Ascending aorta (tissue), 2 donors: ENCODE measurements around the gene NOS1AP. TPM values are rescaled to one million over a fixed set of nuclear protein-coding genes. Genes with fewer than 3 reads are reported as not detected.
A peak's percentile ranks its signal among the peaks of the same experiment; 100 is the strongest.

ENCODE experiments used
- DNase-seq, 2 donors: peaks; one replicate each; pipeline ENCODE4 v3.0.0-alpha.2; 2019; ENCODE audit warnings: low spot score in 2 of 2
- H3K27ac ChIP-seq, 2 donors: fragments of 200-600 bp; sonication (generic); one replicate each; pipeline ENCODE4 v1.5.1; 2016 to 2017; ENCODE audit warnings: mild to moderate bottlenecking in 1 of 2
- H3K27me3 ChIP-seq: fragments of 200-600 bp; sonication (generic); one replicate; pipeline ENCODE4 v1.5.1; 2017
- H3K36me3 ChIP-seq, 2 donors: fragments of 200-600 bp; sonication (generic); one replicate each; pipeline ENCODE4 v1.5.1; 2016
- H3K4me1 ChIP-seq, 2 donors: fragments of 200-600 bp; sonication (generic); one replicate each; pipeline ENCODE4 v1.5.1; 2016 to 2017; ENCODE audit warnings: mild to moderate bottlenecking in 1 of 2
- H3K4me3 ChIP-seq, 2 donors: fragments of 200-600 bp; sonication (generic); one replicate each; pipeline ENCODE4 v1.5.1; 2016 to 2017; ENCODE audit warnings: mild to moderate bottlenecking in 1 of 2
- H3K9me3 ChIP-seq, 2 donors: fragments of 200-600 bp; sonication (generic); one replicate each; pipeline ENCODE4 v1.5.1; 2016
- intact Hi-C: fragments of 100-400 bp; cut with DNase I; formaldehyde crosslinking; loops from one replicate; pipeline ENCODE4 v1.15.1; 2023
- total RNA-seq: library from RNA; depleted of rRNA; stranded (reverse); fragments of >200 nt; gene quantifications from one replicate; pipeline ENCODE4 v1.1.0, GENCODE V29; 2016
- TF ChIP-seq, protein P1 (sequence below), 3 experiments: fragments of 200-600 bp in 2 of 3; fragments of 450-650 bp in 1 of 3; sonication (generic) in 2 of 3; IDR thresholded peaks; one replicate each; pipeline ENCODE4 v1.5.1; 2016 to 2019; ENCODE audit warnings: antibody characterized with exemption in 3 of 3, mild to moderate bottlenecking in 1 of 3, moderate library complexity in 1 of 3

NOS1AP gene
- total RNA-seq, 1 donor from 2014 or later, result 5.0 TPM

- no peaks in the 10 kb centered on the region for H3K36me3 ChIP-seq
- no peaks in the 10 kb centered on the region for H3K27me3 ChIP-seq
- peaks cover 0 to 3% of the 10 kb centered on the region in 2 donors for H3K4me1 ChIP-seq
- intact Hi-C loops, result no loop called here
- TF ChIP-seq, protein P1, sequence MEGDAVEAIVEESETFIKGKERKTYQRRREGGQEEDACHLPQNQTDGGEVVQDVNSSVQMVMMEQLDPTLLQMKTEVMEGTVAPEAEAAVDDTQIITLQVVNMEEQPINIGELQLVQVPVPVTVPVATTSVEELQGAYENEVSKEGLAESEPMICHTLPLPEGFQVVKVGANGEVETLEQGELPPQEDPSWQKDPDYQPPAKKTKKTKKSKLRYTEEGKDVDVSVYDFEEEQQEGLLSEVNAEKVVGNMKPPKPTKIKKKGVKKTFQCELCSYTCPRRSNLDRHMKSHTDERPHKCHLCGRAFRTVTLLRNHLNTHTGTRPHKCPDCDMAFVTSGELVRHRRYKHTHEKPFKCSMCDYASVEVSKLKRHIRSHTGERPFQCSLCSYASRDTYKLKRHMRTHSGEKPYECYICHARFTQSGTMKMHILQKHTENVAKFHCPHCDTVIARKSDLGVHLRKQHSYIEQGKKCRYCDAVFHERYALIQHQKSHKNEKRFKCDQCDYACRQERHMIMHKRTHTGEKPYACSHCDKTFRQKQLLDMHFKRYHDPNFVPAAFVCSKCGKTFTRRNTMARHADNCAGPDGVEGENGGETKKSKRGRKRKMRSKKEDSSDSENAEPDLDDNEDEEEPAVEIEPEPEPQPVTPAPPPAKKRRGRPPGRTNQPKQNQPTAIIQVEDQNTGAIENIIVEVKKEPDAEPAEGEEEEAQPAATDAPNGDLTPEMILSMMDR (IDR thresholded peaks at IDR 0.05), result no peak
- H3K4me3 ChIP-seq, result no peak overlapping the region
- H3K9me3 ChIP-seq, result no peaks in the 10 kb centered on the region
- DNase-seq, result no peak
- no peak overlapping the region for H3K27ac ChIP-seq
Measured at GRCh38 chr1:162088281-162088969, 18.9 kb downstream of the NOS1AP start.

DNA sequence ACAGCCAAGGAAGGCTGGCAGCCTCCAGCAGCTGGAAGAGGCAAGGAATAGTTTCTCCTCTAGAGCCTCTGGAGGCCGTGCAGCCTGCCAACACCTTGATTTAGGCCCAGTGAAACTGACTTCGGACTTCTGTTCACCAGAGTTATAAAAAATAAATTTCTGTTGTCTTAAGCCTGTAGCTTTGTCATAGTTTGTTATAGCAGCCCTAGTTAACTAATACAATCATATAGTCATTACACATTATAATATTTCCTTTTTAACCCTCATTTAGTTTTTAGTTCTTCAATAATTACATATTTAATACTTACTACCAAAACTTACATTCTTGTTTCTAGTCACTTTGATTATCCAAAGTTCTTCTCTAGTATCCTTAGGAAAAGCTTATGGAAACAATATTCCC is 20.3 kb downstream of the NOS1AP start:
- Histone ChIP-seq H3K4me1 (peaks cover 0 to 3% of the 10 kb centered on the region in 2 donors), H3K36me3 (no peaks in the 10 kb centered on the region), H3K27ac (no peak overlapping the region), H3K4me3 (no peak overlapping the region), H3K9me3 (no peaks in the 10 kb centered on the region), H3K27me3 (no peaks in the 10 kb centered on the region)
- no peak for DNase-seq
- TF ChIP-seq, protein P1 (IDR thresholded peaks at IDR 0.05), result no peak
- intact Hi-C loops, result no loop called here

DNA sequence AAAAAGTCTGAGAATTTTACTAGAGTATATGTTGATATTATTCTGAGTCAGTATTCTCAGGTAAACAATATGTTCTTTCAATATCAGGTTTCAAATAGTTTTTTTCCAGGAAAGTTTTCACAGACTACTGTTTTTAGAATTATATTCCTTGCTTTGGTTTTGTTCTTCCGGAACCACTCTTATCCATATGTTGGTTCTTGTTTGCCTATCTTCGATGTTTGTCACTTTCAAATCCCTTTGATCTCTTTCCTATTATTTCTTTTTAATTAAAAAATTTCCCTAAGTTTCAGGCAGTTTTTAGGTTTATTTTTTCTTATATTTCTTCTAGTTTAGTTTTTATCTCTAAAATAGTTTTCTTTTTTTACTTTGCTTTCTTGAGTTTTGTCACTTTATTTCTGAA is 20.9 kb downstream of the NOS1AP start:
- Histone ChIP-seq H3K27me3 (no peaks in the 10 kb centered on the region), H3K4me3 (no peak overlapping the region), H3K27ac (peak overlapping the region in 1 of 2 donors; percentile 38), H3K4me1 (peaks cover 0 to 3% of the 10 kb centered on the region in 2 donors), H3K9me3 (no peaks in the 10 kb centered on the region), H3K36me3 (no peaks in the 10 kb centered on the region)
- DNase-seq, result no peak
- TF ChIP-seq, protein P1 (IDR thresholded peaks at IDR 0.05), result no peak
- intact Hi-C loops, result no loop called here

DNA sequence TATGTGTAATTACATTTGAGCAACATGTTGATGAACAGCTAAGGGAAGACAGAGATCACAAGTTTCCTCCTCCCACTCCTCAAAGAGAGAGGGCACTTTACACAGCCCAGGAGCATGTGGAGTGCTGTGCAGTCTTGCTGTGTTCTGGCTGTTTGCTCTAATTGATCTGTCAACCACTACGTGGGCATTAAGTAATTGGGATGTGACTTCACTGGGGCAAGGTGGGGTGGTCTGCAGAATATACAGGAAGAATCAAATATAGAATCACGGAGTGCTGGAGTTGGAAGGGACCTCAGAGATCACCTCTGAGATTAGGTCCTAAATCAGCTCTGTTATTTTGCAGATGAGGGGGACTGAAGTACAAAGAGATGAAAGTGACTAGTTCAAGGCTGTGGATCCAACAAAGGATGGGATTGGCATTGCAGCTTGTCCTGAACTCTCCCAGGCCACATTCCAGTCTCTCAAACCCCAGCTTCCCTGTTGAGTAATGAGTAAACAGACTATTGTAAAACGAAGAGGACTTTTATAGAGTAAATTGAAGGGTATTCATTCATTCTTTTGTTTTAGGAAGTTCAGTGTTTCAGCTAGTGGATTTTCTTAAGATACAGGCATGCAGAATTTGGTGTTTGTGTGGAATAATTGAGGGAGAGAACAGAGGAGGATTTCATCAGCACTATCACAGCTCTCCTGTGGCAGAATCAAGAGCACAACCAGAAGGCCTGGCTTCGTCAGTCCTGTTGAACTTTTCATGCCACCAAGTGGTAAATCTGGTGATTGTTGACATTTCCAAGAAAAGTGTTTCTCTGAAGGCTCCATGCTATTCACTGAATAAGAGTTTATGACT is 22.4 kb downstream of the NOS1AP start:
- Histone ChIP-seq H3K9me3 (no peaks in the 10 kb centered on the region), H3K27ac (peak overlapping the region in 1 of 2 donors; percentile 10), H3K36me3 (no peaks in the 10 kb centered on the region), H3K27me3 (no peaks in the 10 kb centered on the region), H3K4me3 (no peak overlapping the region), H3K4me1 (peaks cover 0 to 3% of the 10 kb centered on the region in 2 donors)
- intact Hi-C loops, result no loop called here
- TF ChIP-seq, protein P1 (IDR thresholded peaks at IDR 0.05), result no peak
- no peak for DNase-seq

DNA sequence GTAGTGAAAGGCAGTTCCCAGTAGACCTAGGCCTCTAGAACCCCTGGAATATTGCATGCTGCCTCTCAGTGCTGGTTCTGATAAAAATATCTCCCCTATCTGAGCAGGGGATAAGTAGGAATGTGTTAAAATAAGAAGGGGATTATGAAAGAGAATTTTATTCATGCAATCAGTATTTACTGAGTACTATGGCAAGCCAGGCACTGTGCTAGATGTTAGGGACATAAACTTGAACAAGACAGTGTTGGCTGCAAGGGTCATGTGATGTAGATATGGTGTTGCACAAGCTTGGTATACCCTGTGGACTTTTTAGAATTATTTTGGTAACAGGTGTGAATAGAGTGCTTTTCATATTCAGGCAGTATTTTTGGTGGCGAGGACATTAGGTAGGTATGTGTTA is 23.6 kb downstream of the NOS1AP start:
- Histone ChIP-seq H3K4me1 (peaks cover 0 to 3% of the 10 kb centered on the region in 2 donors), H3K27me3 (no peaks in the 10 kb centered on the region), H3K4me3 (no peak overlapping the region), H3K27ac (no peak overlapping the region), H3K36me3 (no peaks in the 10 kb centered on the region), H3K9me3 (no peaks in the 10 kb centered on the region)
- no peak for DNase-seq
- TF ChIP-seq, protein P1 (IDR thresholded peaks at IDR 0.05), result no peak
- intact Hi-C loops, result no loop called here
